Kidney epithelial cell (primary cell): Measurements from ENCODE around the gene CNPY1. TPM values are rescaled to one million over a fixed set of nuclear protein-coding genes. Genes with fewer than 3 reads are reported as not detected.
"Not testable (repeated sequence)": the region's sequence is repeated elsewhere in the genome, so short reads cannot be mapped to it uniquely, and the experiment has no call there.

Experiments used
- DNase-seq: peaks from one replicate; pipeline ENCODE4 v3.0.0-alpha.2; 2010; ENCODE audit warnings: low read depth
- H3K27me3 ChIP-seq: 2 replicates; pipeline ENCODE4 v1.6.0; 2011; ENCODE audit warnings: low read length; ENCODE audit not compliant: control insufficient read depth, insufficient read depth
- H3K36me3 ChIP-seq: 2 replicates; pipeline ENCODE4 v1.5.1; 2011; ENCODE audit warnings: low read length; ENCODE audit not compliant: control insufficient read depth, insufficient read depth
- H3K4me3 ChIP-seq: 2 replicates; pipeline ENCODE4 v1.5.1; 2011; ENCODE audit warnings: low read depth, mild to moderate bottlenecking, control low read depth, low read length
- total RNA-seq: library from RNA; depleted of rRNA; stranded (reverse); fragments of >200 nt; gene quantifications from 2 replicates; pipeline ENCODE4 v1.2.3, GENCODE V29; 2015
- TF ChIP-seq, protein P1 (sequence below): IDR thresholded peaks from 2 replicates; pipeline ENCODE4 v1.5.1; 2011; ENCODE audit warnings: mild to moderate bottlenecking, moderate library complexity, low read length, control low read depth, inconsistent platforms; ENCODE audit not compliant: insufficient read depth, poor library complexity, severe bottlenecking

CNPY1 gene
- total RNA-seq, 1 donor from 2014 or later = not detected

DNA sequence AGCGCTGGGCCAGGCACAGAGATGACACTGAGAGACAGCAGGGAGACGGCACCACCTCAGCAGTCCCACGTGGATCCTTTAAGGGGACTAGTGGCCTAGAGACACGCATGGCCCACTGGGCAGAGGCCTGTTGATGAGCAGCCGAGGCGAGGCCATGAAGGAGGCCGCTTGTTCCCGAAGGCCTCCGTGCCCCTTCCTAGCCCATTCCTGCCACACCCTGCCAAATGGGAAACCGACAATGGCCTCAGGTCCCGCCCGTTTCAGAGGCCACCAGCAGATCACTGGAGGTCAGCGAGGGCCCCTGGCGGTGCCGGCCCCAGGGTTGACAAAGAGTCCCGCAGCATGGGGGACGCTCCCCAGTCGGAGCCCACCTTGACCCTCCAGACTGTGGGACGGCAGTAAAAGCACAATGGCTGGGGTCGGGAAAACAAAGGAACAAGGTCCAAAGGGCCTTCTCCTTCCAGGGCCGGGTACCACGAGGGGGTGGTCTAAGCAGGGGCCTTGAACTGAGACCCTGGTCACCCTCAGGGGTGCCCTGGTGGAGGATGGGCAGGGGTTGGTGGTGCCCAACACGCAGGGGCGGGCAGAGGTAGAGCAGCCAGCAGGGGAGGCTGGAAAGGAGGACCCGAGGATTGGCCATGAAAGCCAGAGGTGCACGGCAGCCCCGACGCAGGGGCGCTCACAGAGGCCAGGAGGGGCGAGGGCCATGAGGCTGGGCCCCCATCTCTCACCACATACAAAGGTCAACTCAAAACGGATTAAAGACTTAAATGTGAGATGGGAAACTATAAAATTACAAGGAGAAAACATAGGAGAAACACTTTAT is 19.9 kb upstream of the CNPY1 start:
- no peaks in the 10 kb centered on the region for H3K36me3 ChIP-seq
- TF ChIP-seq, protein P1, sequence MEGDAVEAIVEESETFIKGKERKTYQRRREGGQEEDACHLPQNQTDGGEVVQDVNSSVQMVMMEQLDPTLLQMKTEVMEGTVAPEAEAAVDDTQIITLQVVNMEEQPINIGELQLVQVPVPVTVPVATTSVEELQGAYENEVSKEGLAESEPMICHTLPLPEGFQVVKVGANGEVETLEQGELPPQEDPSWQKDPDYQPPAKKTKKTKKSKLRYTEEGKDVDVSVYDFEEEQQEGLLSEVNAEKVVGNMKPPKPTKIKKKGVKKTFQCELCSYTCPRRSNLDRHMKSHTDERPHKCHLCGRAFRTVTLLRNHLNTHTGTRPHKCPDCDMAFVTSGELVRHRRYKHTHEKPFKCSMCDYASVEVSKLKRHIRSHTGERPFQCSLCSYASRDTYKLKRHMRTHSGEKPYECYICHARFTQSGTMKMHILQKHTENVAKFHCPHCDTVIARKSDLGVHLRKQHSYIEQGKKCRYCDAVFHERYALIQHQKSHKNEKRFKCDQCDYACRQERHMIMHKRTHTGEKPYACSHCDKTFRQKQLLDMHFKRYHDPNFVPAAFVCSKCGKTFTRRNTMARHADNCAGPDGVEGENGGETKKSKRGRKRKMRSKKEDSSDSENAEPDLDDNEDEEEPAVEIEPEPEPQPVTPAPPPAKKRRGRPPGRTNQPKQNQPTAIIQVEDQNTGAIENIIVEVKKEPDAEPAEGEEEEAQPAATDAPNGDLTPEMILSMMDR = no peak
- DNase-seq = no peak
- H3K27me3 ChIP-seq = peaks cover 2% of the 10 kb centered on the region
- no peak overlapping the region for H3K4me3 ChIP-seq

DNA sequence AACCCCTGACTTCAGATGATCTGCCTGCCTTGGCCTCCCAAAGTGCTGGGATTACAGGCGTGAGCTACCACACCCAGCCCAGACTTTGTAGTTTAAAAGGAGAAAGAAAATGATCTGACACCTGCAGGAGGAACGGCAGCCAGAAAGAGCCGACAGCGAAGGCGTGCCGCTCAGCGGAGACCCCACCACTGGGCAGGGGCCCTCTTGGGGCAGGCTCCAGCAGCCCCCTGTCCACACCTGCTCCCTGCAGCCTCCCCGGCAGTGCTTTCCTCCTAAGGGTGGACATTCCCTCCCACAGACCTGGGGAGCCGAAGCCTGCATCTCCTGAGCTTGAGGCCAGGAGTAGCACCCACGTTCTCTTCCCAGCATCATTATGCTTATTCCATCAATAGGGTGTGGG is 19.2 kb upstream of the CNPY1 start:
- Histone ChIP-seq H3K36me3 (no peaks in the 10 kb centered on the region), H3K4me3 (no peak overlapping the region), H3K27me3 (peaks cover 2% of the 10 kb centered on the region)
- DNase-seq = no peak
- TF ChIP-seq, protein P1 = no peak

DNA sequence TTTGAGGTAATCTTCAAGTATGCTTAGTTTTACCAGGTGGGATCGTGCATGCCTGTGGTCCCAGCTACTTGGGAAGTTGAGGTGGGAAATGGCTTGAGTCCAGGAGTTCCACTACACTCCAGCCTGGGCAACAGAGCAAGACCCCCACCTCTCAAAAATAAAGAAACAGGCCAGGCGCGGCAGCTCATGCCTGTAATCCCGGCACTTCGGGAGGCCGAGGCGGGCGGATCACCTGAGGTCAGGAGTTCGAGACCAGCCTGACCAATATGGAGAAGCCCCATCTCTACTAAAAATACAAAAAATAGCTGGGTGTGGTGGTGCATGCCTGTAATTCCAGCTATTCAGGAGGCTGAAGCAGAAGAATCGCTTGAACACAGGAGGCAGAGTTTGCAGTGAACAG is 16.6 kb upstream of the CNPY1 start:
- not testable (repeated sequence) for H3K36me3 ChIP-seq, H3K4me3 ChIP-seq, DNase-seq, H3K27me3 ChIP-seq

DNA sequence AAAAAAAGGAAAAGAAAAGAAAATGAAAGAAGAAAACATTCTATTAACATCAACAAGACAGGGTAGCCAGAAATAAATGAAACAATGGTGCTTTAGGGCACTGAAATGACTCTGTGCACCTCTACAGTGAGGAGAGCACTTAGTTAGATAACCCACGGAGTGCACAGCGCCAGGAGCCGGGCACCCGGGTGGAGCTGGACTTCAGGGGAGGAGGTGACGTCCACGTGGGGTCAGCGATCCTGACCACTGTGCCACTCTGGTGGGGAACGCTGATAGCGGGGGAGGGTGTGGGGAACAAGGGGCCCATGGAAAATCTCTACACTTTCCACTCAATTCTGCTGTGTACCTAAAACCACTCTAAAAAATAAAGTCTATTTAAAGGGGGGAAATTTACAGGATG is 15.7 kb upstream of the CNPY1 start:
- DNase-seq = no peak
- Histone ChIP-seq H3K27me3 (no peaks in the 10 kb centered on the region), H3K36me3 (no peaks in the 10 kb centered on the region), H3K4me3 (no peak overlapping the region)
- TF ChIP-seq, protein P1 = no peak

DNA sequence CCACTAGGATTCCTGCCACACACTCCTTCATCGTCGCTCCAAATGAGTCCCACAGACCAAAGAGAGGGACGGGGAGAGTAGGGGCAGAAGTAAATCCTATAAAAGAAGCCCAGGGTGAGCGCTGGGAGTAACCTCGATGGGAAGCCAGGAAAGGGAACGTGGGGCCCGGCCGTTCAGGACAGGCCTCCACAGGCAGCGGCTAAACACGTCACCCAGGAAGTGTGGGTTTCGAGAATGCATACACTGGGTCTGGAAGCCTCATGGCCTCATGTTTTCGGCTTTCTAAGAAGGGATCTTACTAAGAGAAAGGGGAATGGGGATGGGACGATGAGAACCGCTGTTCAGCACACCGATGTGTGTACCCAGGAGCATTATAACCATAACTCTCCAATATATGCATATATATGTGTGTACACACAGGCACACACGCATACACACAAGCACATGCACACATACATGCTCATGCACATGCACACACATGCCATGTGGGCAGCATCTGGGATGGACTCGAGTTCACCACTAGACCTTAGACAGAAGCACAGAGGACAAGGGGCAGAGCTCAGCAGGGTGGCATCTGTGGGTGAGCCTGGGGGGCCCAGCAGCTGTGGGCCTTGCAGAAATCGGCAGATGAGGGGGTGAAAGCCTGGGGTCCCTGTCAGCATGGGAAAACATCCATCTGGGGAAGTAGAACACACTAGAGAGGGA is 14.8 kb upstream of the CNPY1 start:
- no peak for DNase-seq
- TF ChIP-seq, protein P1 = no peak
- H3K4me3 ChIP-seq = no peak overlapping the region
- no peaks in the 10 kb centered on the region for H3K36me3 ChIP-seq
- H3K27me3 ChIP-seq = no peaks in the 10 kb centered on the region

DNA sequence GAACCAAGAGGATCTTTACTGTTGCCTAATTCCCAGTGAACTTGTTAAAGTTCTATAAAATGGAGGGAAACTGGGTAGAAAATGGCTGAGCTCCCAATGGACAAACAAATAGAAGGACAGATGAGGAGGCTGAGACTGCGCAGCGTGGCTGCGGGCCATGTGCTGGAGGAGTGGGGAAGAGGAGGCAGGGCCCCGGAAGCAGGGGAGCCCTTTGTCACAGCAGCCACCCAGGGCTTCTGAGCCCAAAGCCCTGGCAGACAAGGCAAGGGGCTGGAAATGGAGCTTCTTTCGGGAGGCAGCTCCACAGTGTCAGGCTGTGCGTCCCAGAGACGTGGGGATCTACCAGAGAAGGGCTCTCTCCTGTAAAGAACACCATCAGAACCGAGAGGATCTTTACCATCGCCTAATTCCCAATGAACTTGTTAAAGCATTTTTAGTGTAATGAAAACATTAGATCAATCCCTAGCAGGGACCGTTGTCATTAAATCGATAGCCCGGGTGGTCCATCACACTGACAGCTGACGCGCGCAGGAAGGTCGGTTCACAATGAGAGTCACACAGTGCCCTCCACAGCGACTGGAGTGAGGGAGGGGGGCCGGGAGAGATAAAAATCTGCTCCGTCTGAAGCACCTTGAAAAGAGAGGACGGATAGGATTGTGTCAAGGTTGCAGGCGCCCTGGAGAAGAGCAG is 14.0 kb upstream of the CNPY1 start:
- no peak for DNase-seq
- Histone ChIP-seq H3K27me3 (no peaks in the 10 kb centered on the region), H3K4me3 (no peak overlapping the region), H3K36me3 (no peaks in the 10 kb centered on the region)
- TF ChIP-seq, protein P1 = no peak
